Sigmoid colon (tissue), 7 donors: ENCODE results near the gene LRRTM4. TPM values are rescaled to one million over a fixed set of nuclear protein-coding genes. Genes with fewer than 3 reads are reported as not detected.

ENCODE experiments used
- DNase-seq: peaks from one replicate; pipeline ENCODE4 v3.0.0-alpha.2; 2019
- H3K27ac ChIP-seq, 4 donors: fragments of 200-600 bp; sonication (generic); one replicate each; pipeline ENCODE4 v1.5.1; 2016 to 2019; ENCODE audit warnings: mild to moderate bottlenecking in 1 of 4
- H3K27me3 ChIP-seq, 3 donors: fragments of 200-600 bp; sonication (generic); one replicate each; pipeline ENCODE4 v1.5.1; 2019; ENCODE audit warnings: mild to moderate bottlenecking in 1 of 3
- H3K36me3 ChIP-seq, 4 donors: fragments of 200-600 bp; sonication (generic); one replicate each; pipeline ENCODE4 v1.5.1; 2016 to 2019
- H3K4me1 ChIP-seq, 4 donors: fragments of 200-600 bp; sonication (generic); one replicate each; pipeline ENCODE4 v1.5.1; 2017 to 2019
- H3K4me3 ChIP-seq, 4 donors: fragments of 200-600 bp; sonication (generic); one replicate each; pipeline ENCODE4 v1.5.1; 2017 to 2019; ENCODE audit warnings: mild to moderate bottlenecking in 2 of 4, moderate library complexity in 1 of 4
- H3K9me3 ChIP-seq, 4 donors: fragments of 200-600 bp in 3 of 4; sonication (generic) in 3 of 4; one replicate each; pipeline versions ENCODE4 v1.5.1 to v1.6.1; 2013 to 2019
- EP300 ChIP-seq, 4 donors: sonication (generic); formaldehyde crosslinking; IDR thresholded peaks; one replicate each; pipeline ENCODE4 v1.6.1; 2017; ENCODE audit warnings: antibody characterized with exemption in 4 of 4
- POLR2A ChIP-seq, 2 donors: fragments of 450-650 bp; IDR thresholded peaks; one replicate each; pipeline ENCODE4 v1.6.1; 2016; ENCODE audit warnings: antibody characterized with exemption in 2 of 2, mild to moderate bottlenecking in 2 of 2, moderate library complexity in 2 of 2
- POLR2AphosphoS5 ChIP-seq, 4 donors: sonication (generic); formaldehyde crosslinking; IDR thresholded peaks; one replicate each; pipeline ENCODE4 v1.6.1; 2017; ENCODE audit warnings: antibody characterized with exemption in 4 of 4
- WGBS, 2 donors: extraction: QIAGEN DNeasy Blood & Tissue Kit; methylation state at CpG; one replicate each; pipeline ENCODE4 v1.1.7; 2013; 5-methylcytosine and 5-hydroxymethylcytosine counted together
- intact Hi-C: fragments of 100-400 bp; cut with DNase I; formaldehyde crosslinking; loops from one replicate; pipeline ENCODE4 v1.15.1; 2023
- polyA plus RNA-seq, 3 donors: library from polyadenylated mRNA; stranded (reverse); fragments of 200-250 nt; gene quantifications; one replicate each; pipeline ENCODE4 v1.2.3, GENCODE V29; 2013
- total RNA-seq, 4 donors: library from RNA; depleted of rRNA; stranded (reverse); fragments of >200 nt; gene quantifications; one replicate each; pipeline ENCODE4 v1.1.0, GENCODE V29; 2016
- TF ChIP-seq, protein P1 (sequence below), 4 experiments: fragments of 450-650 bp in 3 of 4; fragments of 200-600 bp in 1 of 4; IDR thresholded peaks; one replicate each; pipeline ENCODE4 v1.5.1; 2016 to 2019; ENCODE audit warnings: antibody characterized with exemption in 4 of 4, mild to moderate bottlenecking in 3 of 4, moderate library complexity in 2 of 4
- donor health status: healthy with polysubstance abuse.
- donor health status: Bipolar disorder and iron deficiency.
- donor health status: healthy.

Gene LRRTM4
- total and polyA plus RNA-seq, 7 donors, result 0.17 to 1.1 (median 0.55) TPM; not detected in 2

- Histone ChIP-seq H3K4me1 (no peaks in the 10 kb centered on the region), H3K9me3 (no peaks in the 10 kb centered on the region), H3K27ac (no peak overlapping the region), H3K36me3 (no peaks in the 10 kb centered on the region), H3K27me3 (no peaks in the 10 kb centered on the region), H3K4me3 (no peak overlapping the region)
- TF ChIP-seq POLR2A (IDR thresholded peaks at IDR 0.05) (no peak), POLR2AphosphoS5 (IDR thresholded peaks at IDR 0.05) (no peak), EP300 (IDR thresholded peaks at IDR 0.05) (no peak)
- TF ChIP-seq, protein P1, sequence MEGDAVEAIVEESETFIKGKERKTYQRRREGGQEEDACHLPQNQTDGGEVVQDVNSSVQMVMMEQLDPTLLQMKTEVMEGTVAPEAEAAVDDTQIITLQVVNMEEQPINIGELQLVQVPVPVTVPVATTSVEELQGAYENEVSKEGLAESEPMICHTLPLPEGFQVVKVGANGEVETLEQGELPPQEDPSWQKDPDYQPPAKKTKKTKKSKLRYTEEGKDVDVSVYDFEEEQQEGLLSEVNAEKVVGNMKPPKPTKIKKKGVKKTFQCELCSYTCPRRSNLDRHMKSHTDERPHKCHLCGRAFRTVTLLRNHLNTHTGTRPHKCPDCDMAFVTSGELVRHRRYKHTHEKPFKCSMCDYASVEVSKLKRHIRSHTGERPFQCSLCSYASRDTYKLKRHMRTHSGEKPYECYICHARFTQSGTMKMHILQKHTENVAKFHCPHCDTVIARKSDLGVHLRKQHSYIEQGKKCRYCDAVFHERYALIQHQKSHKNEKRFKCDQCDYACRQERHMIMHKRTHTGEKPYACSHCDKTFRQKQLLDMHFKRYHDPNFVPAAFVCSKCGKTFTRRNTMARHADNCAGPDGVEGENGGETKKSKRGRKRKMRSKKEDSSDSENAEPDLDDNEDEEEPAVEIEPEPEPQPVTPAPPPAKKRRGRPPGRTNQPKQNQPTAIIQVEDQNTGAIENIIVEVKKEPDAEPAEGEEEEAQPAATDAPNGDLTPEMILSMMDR (IDR thresholded peaks at IDR 0.05), result no peak
- intact Hi-C loops, result no loop called here
- DNase-seq, result no peak
These were observed 87.3 kb downstream of the LRRTM4 start for GRCh38 chr2:77434880-77435279.

DNA sequence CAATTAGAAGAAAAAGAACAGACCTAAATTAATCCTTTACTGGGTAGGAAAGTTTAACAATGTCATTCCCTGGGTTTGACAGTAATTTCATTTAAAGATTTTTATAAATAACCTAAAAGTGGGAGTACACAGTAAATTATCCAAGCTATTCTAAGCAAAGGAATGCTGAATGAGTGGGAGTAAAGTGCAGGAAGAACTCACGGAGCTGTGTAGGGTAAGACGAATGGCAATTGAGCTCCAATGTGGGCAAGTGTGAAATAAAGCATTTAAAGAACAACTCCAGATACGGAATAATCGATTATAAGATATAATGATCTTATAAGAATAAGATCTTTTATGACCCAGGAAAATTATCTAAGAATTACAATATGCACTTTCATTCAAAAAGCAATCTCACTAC is 93.2 kb downstream of the LRRTM4 start:
- TF ChIP-seq POLR2AphosphoS5 (IDR thresholded peaks at IDR 0.05), result no peak
- TF ChIP-seq EP300 (IDR thresholded peaks at IDR 0.05), result no peak
- TF ChIP-seq, protein P1 (IDR thresholded peaks at IDR 0.05), result no peak
- no peak for TF ChIP-seq POLR2A (IDR thresholded peaks at IDR 0.05)
- Histone ChIP-seq H3K36me3 (no peaks in the 10 kb centered on the region), H3K4me1 (no peaks in the 10 kb centered on the region), H3K27ac (no peak overlapping the region), H3K27me3 (no peaks in the 10 kb centered on the region), H3K4me3 (no peak overlapping the region), H3K9me3 (no peaks in the 10 kb centered on the region)
- 86 to 87% methylated on average over 4 of the region's 4 CpGs for WGBS, 2 donors
- no peak for DNase-seq
- intact Hi-C loops, result no loop called here

DNA sequence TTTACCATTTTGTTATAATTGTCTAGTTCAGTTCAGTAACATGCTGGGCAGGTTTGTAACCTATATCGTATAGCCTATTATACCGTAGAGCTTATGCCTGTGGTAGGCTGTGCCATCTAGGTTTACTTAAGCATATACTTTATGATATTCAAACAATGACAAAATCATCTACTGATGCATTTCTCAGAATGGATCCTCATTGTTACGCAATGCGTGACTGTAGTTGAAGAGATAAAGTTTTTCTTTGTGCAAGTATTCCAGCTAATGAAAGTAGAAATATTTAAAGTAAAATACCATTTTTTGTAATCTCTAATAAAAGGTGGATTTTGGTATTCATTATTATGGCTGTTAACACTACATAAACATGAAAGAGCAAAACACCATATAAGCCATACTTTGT is 100.2 kb downstream of the LRRTM4 start:
- WGBS, 2 donors, result 55 to 91% methylated on average over 4 of the region's 4 CpGs
- H3K27me3 ChIP-seq, result no peaks in the 10 kb centered on the region
- H3K36me3 ChIP-seq, result no peaks in the 10 kb centered on the region
- no peak for TF ChIP-seq POLR2A (IDR thresholded peaks at IDR 0.05)
- no peak for TF ChIP-seq EP300 (IDR thresholded peaks at IDR 0.05)
- TF ChIP-seq, protein P1 (IDR thresholded peaks at IDR 0.05), result no peak
- no peak for TF ChIP-seq POLR2AphosphoS5 (IDR thresholded peaks at IDR 0.05)
- no peaks in the 10 kb centered on the region for H3K9me3 ChIP-seq
- no peak for DNase-seq
- H3K4me3 ChIP-seq, result no peak overlapping the region
- intact Hi-C loops, result no loop called here
- H3K4me1 ChIP-seq, result no peaks in the 10 kb centered on the region
- H3K27ac ChIP-seq, result no peak overlapping the region

DNA sequence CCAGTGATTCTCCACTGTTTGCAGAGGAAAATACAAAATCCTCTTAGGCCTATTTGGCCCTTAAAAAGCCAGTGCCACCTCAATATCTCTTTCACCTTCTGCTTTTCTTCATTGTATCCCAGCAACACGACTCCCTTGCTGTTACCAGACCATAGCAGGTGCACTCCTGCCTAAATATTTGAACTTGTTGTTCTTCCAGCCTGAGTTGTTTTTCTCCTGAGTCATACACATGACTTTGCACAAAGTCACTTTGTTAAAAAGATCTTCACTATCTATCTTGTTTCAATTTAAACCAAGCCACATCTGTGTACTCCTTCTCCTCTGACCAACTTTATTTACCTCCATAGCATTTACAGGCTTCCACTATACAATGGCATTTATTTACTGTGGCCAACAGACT is 103.6 kb downstream of the LRRTM4 start:
- no peak for TF ChIP-seq POLR2AphosphoS5 (IDR thresholded peaks at IDR 0.05)
- TF ChIP-seq POLR2A (IDR thresholded peaks at IDR 0.05), result no peak
- TF ChIP-seq, protein P1 (IDR thresholded peaks at IDR 0.05), result no peak
- TF ChIP-seq EP300 (IDR thresholded peaks at IDR 0.05), result no peak
- WGBS, 2 donors, result 25 to 51% methylated on average over 1 of the region's 1 CpG
- Histone ChIP-seq H3K27me3 (no peaks in the 10 kb centered on the region), H3K4me1 (no peaks in the 10 kb centered on the region), H3K4me3 (no peak overlapping the region), H3K9me3 (no peaks in the 10 kb centered on the region), H3K36me3 (no peaks in the 10 kb centered on the region), H3K27ac (no peak overlapping the region)
- intact Hi-C loops, result no loop called here
- DNase-seq, result no peak

- TF ChIP-seq POLR2AphosphoS5 (IDR thresholded peaks at IDR 0.05) (no peak), POLR2A (IDR thresholded peaks at IDR 0.05) (no peak), EP300 (IDR thresholded peaks at IDR 0.05) (no peak)
- TF ChIP-seq, protein P1 (IDR thresholded peaks at IDR 0.05), result no peak
- Histone ChIP-seq H3K4me1 (no peaks in the 10 kb centered on the region), H3K36me3 (no peaks in the 10 kb centered on the region), H3K27me3 (no peaks in the 10 kb centered on the region), H3K9me3 (no peaks in the 10 kb centered on the region), H3K4me3 (no peak overlapping the region), H3K27ac (no peak overlapping the region)
- DNase-seq, result no peak
- intact Hi-C loops, result no loop called here
- 83 to 89% methylated on average over 1 of the region's 1 CpG for WGBS, 2 donors
These were observed 118.0 kb downstream of the LRRTM4 start for GRCh38 chr2:77404189-77404588.
